PC-9 (cell line): ENCODE data around the gene XCR1. TPM values are rescaled to one million over a fixed set of nuclear protein-coding genes. Genes with fewer than 3 reads are reported as not detected.
"Not testable (repeated sequence)": the region's sequence is repeated elsewhere in the genome, so short reads cannot be mapped to it uniquely, and the experiment has no call there.

Experiments used
- BruUV-seq: library from RNA; stranded (reverse); fragments of 400-500 nt; replicated peaks from 2 replicates; lab custom pipeline; 2021; lab: Mats Ljungman, UMichigan
- CTCF ChIA-PET: fragments of 300-600 bp; sonication (Branson Sonifier 250); formaldehyde crosslinking; loops from one replicate; lab custom pipeline; 2022; ENCODE audit warnings: antibody characterized with exemption; lab: Charles Lee
- POLR2A ChIA-PET: fragments of 300-600 bp; sonication (Branson Sonifier 250); formaldehyde crosslinking; loops from one replicate; lab custom pipeline; 2022; ENCODE audit warnings: antibody characterized with exemption; ENCODE audit not compliant: unreplicated experiment; lab: Charles Lee
- DNase-seq, 2 experiments: peaks; one replicate each; pipeline versions ENCODE4 v3.0.0 to v3.0.0-alpha.2; 2015 to 2022; ENCODE audit warnings: mixed read lengths in 1 of 2
- H2AFZ ChIP-seq: fragments of 200-600 bp; sonication (generic); 2 replicates; pipeline ENCODE4 v1.8.1; 2017; ENCODE audit warnings: antibody characterized with exemption
- H3F3A ChIP-seq: fragments of 200-600 bp; sonication (generic); 2 replicates; pipeline ENCODE4 v1.8.1; 2017; ENCODE audit warnings: antibody characterized with exemption, mild to moderate bottlenecking, low read depth; ENCODE audit not compliant: insufficient read depth
- H3K27ac ChIP-seq: fragments of 200-600 bp; sonication (generic); 2 replicates; pipeline ENCODE4 v1.6.1; 2016; ENCODE audit warnings: mixed run types
- H3K27me3 ChIP-seq: fragments of 200-600 bp; sonication (generic); 2 replicates; pipeline ENCODE4 v1.6.1; 2016; ENCODE audit warnings: low read depth, mixed run types; ENCODE audit not compliant: insufficient read depth
- H3K36me3 ChIP-seq: fragments of 200-600 bp; sonication (generic); 2 replicates; pipeline ENCODE4 v1.6.1; 2016; ENCODE audit warnings: low read depth, mixed run types
- H3K4me1 ChIP-seq: fragments of 200-600 bp; sonication (generic); replicated peaks from 2 replicates; pipeline ENCODE4 v1.6.1; 2016; ENCODE audit warnings: mixed run types; ENCODE audit not compliant: insufficient read depth
- H3K4me2 ChIP-seq: fragments of 200-600 bp; sonication (generic); 2 replicates; pipeline ENCODE4 v1.6.1; 2017; ENCODE audit warnings: mixed run types
- H3K4me3 ChIP-seq: fragments of 200-600 bp; sonication (generic); 2 replicates; pipeline ENCODE4 v1.6.1; 2016; ENCODE audit warnings: mixed run types
- H3K79me2 ChIP-seq: fragments of 200-600 bp; sonication (generic); 2 replicates; pipeline ENCODE4 v1.6.1; 2017; ENCODE audit warnings: low read depth, mixed run types
- H3K9me2 ChIP-seq: fragments of 200-600 bp; sonication (generic); 2 replicates; pipeline ENCODE4 v1.8.1; 2017; ENCODE audit warnings: mild to moderate bottlenecking; ENCODE audit not compliant: insufficient read depth
- H3K9me3 ChIP-seq: fragments of 200-600 bp; sonication (generic); 2 replicates; pipeline ENCODE4 v1.8.1; 2016; ENCODE audit warnings: low read depth; ENCODE audit not compliant: insufficient read depth
- H4K20me1 ChIP-seq: fragments of 200-600 bp; sonication (generic); 2 replicates; pipeline ENCODE4 v1.8.1; 2017; ENCODE audit not compliant: insufficient read depth
- CTCF ChIP-seq: fragments of 200-600 bp; sonication (generic); conservative IDR thresholded peaks from 2 replicates; pipeline ENCODE4 v1.6.1; 2017; ENCODE audit warnings: mixed run types, antibody characterized with exemption, mild to moderate bottlenecking, moderate library complexity
- EZH2 ChIP-seq: fragments of 200-600 bp; sonication (generic); IDR thresholded peaks from 2 replicates; pipeline ENCODE4 v1.8.0; 2017; ENCODE audit warnings: antibody characterized with exemption, low read depth
- intact Hi-C: fragments of 100-400 bp; cut with micrococcal nuclease; formaldehyde crosslinking; loops from one replicate; pipeline ENCODE4 v1.10.0; 2022; ENCODE audit not compliant: unreplicated experiment
- total RNA-seq: library from RNA; stranded (reverse); gene quantifications from 2 replicates; pipeline ENCODE4 v1.2.3, GENCODE V29; 2021

XCR1 gene
- total RNA-seq, 1 experiment from 2014 or later, result 0.13 TPM

GRCh38 chr3:46006238-46007032, 20.8 kb downstream of the XCR1 start:
- intact Hi-C loops, result no loop called here
- Histone ChIP-seq H3K79me2 (no peaks in the 10 kb centered on the region), H3K27ac (no peak overlapping the region), H3F3A (no peaks in the 10 kb centered on the region; the same call in 1 of the 2 replicates), H4K20me1 (no peaks in the 10 kb centered on the region), H3K9me3 (no peaks in the 10 kb centered on the region), H3K4me2 (no peak overlapping the region), H2AFZ (no peak overlapping the region), H3K36me3 (no peaks in the 10 kb centered on the region), H3K4me1 (peaks cover 7% of the 10 kb centered on the region; the same call in 1 of the 2 replicates), H3K9me2 (no peaks in the 10 kb centered on the region), H3K27me3 (no peaks in the 10 kb centered on the region), H3K4me3 (no peak overlapping the region)
- no peak for TF ChIP-seq CTCF
- no peak for TF ChIP-seq EZH2
- no TSS peak for BruUV-seq
- CTCF ChIA-PET, result no interaction called here
- peak in 1 of 2 experiments; percentile 36 for DNase-seq
- POLR2A ChIA-PET, result no interaction called here

- BruUV-seq, H3K9me3 ChIP-seq, H3K79me2 ChIP-seq, H4K20me1 ChIP-seq, H3K4me3 ChIP-seq, H3K9me2 ChIP-seq, H3K27me3 ChIP-seq, intact Hi-C loops, H3K36me3 ChIP-seq, CTCF ChIA-PET, H3F3A ChIP-seq, POLR2A ChIA-PET, H3K4me2 ChIP-seq, H2AFZ ChIP-seq, H3K27ac ChIP-seq, H3K4me1 ChIP-seq, DNase-seq: not testable (repeated sequence)
These were observed 23.6 kb downstream of the XCR1 start for GRCh38 chr3:46003706-46004105.

GRCh38 chr3:46001178-46001577, 26.1 kb downstream of the XCR1 start:
- no peaks in the 10 kb centered on the region for H3K79me2 ChIP-seq
- H3K36me3 ChIP-seq, result no peaks in the 10 kb centered on the region
- TF ChIP-seq EZH2, result no peak
- no peak for TF ChIP-seq CTCF
- BruUV-seq, result no TSS peak
- intact Hi-C loops, result no loop called here
- H3K9me3 ChIP-seq, result no peaks in the 10 kb centered on the region
- H2AFZ ChIP-seq, result no peak overlapping the region
- H3K4me3 ChIP-seq, result no peak overlapping the region
- H3K27ac ChIP-seq, result no peak overlapping the region
- H3K4me2 ChIP-seq, result no peak overlapping the region
- no peaks in the 10 kb centered on the region for H3K27me3 ChIP-seq
- no peak for DNase-seq
- H3K4me1 ChIP-seq, result peaks cover 4% of the 10 kb centered on the region; the same call in 1 of the 2 replicates
- H3F3A ChIP-seq, result no peaks in the 10 kb centered on the region
- no peaks in the 10 kb centered on the region for H3K9me2 ChIP-seq
- ChIA-PET POLR2A (no interaction called here), CTCF (no interaction called here)
- no peaks in the 10 kb centered on the region for H4K20me1 ChIP-seq
